Endometrial microvascular endothelial cells (primary cell): ENCODE measurements around the gene EIF4B. TPM values are rescaled to one million over a fixed set of nuclear protein-coding genes. Genes with fewer than 3 reads are reported as not detected.

Experiments used
- in situ Hi-C: cut with HindIII; loops from 2 replicates; pipeline ENCODE4 v1.10.0; 2017; ENCODE audit warnings: low sequenced_read_pairs, low pct_unique_long_range_greater_than_20kb; ENCODE audit errors: inconsistent ontology term
- total RNA-seq: library from RNA; depleted of rRNA; stranded (reverse); fragments of >200 nt; gene quantifications from one replicate; pipeline ENCODE4 v1.2.3, GENCODE V29; 2015; ENCODE audit errors: inconsistent ontology term

EIF4B gene
- total RNA-seq, 1 donor from 2014 or later, result 363 TPM

DNA sequence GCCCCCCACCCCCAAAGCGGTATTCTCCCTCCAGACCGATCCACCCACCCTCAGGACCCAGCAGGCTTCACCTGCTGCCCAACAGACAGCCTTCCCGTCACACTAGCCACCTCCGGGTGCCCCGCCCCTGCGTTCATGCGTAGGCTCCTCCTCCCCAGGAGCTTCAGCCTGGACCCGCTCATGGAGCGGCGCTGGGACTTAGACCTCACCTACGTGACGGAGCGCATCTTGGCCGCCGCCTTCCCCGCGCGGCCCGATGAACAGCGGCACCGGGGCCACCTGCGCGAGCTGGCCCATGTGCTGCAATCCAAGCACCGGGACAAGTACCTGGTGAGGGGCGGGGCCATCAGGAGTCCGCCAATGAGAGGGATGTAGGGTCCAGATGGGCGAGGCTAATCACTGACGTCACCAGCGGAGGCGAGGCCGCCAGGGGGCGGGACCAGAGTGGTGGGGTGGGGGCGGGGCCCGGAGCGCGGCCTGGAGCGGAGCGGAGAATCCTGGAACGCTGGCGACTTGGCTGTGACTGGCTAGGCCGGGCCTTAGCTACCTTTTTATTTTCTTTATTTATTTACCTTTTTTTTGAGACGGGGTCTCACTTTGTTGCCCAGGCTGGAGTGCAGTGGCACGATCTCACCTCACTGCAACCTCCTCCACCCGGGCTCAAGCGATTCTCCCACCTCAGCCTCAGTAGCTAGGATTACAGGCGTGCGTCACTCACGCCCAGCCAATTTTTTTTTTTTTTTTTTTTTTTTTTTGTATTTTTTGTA, 48.0 kb downstream of the EIF4B start:
- in situ Hi-C loops, result no loop called here

DNA sequence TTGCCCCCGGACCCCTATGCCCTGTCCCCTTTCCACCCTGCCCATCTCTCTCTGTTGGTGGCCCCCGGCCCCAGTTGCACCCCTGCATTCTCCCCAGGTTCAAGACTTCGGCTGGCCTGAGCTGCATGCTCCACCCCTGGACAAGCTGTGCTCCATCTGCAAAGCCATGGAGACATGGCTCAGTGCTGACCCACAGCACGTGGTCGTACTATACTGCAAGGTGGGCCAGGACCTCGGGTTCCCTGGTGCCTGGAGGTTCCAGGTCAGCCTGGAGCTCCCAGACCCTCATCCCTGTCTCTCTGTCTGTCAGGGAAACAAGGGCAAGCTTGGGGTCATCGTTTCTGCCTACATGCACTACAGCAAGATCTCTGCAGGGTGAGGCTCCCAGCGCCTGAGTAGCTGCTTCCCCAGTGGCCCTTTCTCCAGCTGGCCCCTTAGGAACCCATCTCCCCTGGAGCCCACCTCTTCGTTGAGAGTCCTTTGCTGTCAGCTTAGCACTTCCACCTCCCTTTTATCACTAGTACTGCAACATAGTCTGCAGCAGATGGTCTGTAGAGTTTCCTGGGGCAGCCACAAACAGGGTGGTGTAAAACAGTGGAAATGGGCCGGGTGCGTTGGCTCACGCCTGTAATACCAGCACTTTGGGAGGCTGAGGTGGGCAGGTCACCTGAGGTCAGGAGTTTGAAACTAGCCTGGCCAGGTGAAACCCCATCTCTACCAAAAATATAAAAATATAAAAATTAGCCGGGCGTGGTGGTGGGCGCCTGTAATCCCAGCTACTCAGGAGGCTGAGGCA, 49.4 kb downstream of the EIF4B start:
- in situ Hi-C loops, result no loop called here

DNA sequence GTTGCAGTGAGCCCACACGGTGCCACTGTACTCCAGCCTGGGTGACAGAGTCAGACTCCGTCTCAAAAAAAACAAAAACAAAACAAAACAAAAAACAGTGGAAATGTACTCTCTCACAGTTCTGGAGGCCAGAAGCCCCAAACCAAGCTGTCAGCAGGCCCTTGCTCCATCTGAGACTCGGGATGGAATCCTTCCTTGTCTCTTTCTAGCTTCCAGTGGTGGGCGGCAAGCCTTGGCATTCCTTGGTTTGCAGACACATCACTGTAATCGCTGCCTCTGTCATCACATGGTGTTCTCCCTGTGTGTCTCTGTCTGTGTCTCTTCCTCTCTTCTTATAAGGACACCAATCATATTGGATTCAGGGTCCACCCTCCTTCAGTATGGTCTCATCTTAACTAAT, 50.0 kb downstream of the EIF4B start:
- in situ Hi-C loops, result no loop called here

DNA sequence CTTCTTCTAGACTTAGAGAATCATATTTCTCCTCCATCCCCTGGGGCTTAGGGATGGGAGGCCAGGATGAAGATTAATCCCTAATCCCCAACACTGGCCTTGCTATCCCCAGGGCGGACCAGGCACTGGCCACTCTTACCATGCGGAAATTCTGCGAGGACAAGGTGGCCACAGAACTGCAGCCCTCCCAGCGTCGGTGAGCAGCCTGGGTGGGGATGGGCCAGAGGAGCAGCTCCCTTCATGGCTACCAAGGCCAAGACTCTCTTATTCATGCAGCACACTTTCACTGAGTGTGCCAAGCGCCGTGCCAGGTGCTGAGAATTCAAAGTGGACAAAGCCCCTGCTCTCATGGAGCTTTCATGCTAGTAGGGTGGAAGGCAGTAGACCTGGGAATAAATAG, 50.6 kb downstream of the EIF4B start:
- in situ Hi-C loops, result no loop called here

DNA sequence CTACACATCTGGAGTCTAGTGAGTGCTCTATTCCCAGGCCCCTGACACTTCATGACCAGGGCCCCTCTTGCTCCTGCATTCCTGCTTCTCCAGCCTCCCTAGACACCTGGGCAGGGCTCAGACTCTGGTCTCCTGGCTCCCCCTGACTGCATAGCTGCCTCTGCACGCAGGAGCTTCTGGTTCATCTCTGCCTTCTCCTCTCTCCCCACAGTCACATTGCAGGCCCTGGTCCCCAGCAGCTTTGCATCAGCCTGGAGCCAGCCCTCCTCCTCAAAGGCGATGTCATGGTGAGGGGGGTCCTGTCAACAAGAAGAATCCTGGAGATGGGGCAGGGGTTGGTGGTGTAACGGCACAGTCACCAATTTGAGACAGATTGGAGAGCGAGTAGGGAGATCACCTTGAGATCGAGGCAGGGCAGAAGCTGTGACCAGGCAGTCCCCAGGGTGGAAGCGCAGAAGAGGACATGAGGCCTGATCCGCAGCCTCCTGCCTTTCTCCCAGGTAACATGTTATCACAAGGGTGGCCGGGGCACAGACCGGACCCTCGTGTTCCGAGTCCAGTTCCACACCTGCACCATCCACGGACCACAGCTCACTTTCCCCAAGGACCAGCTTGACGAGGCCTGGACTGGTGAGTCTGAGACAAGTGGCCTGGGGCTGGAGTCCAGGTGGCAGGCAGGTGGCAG, 51.7 kb downstream of the EIF4B start:
- in situ Hi-C loops, result no loop called here

DNA sequence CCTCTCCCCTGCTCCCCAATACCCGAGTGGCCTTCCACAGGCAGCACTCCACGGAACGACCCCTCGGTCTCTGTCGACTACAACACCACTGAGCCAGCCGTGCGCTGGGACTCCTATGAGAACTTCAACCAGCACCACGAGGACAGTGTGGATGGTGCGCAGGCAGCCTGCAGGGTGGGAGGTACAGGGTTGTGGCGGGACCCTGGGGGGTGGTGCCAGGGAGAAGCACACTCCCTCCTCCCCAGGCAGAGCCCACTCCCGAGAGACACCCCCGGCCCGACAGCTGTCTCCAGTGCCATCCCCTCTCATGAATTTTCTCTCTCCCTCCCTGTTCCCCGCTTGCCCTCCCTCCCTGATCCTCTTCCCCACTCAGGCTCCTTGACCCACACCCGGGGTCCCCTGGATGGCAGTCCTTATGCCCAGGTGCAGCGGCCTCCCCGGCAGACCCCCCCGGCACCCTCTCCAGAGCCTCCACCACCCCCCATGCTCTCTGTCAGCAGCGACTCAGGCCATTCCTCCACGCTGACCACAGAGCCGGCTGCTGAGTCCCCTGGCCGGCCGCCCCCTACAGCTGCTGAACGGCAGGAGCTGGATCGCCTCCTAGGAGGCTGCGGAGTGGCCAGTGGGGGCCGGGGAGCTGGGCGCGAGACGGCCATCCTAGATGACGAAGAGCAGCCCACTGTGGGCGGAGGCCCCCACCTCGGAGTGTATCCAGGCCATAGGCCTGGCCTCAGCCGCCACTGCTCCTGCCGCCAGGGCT, 52.6 kb downstream of the EIF4B start:
- in situ Hi-C loops, result no loop called here

DNA sequence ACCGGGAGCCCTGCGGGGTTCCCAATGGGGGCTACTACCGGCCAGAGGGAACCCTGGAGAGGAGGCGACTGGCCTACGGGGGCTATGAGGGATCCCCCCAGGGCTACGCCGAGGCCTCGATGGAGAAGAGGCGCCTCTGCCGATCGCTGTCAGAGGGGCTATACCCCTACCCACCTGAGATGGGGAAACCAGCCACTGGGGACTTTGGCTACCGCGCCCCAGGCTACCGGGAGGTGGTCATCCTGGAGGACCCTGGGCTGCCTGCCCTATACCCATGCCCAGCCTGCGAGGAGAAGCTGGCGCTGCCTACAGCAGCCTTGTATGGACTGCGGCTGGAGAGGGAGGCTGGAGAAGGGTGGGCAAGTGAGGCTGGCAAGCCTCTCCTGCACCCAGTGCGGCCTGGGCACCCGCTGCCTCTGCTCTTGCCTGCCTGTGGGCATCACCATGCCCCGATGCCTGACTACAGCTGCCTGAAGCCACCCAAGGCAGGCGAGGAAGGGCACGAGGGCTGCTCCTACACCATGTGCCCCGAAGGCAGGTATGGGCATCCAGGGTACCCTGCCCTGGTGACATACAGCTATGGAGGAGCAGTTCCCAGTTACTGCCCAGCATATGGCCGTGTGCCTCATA, 53.3 kb downstream of the EIF4B start:
- in situ Hi-C loops, result no loop called here

DNA sequence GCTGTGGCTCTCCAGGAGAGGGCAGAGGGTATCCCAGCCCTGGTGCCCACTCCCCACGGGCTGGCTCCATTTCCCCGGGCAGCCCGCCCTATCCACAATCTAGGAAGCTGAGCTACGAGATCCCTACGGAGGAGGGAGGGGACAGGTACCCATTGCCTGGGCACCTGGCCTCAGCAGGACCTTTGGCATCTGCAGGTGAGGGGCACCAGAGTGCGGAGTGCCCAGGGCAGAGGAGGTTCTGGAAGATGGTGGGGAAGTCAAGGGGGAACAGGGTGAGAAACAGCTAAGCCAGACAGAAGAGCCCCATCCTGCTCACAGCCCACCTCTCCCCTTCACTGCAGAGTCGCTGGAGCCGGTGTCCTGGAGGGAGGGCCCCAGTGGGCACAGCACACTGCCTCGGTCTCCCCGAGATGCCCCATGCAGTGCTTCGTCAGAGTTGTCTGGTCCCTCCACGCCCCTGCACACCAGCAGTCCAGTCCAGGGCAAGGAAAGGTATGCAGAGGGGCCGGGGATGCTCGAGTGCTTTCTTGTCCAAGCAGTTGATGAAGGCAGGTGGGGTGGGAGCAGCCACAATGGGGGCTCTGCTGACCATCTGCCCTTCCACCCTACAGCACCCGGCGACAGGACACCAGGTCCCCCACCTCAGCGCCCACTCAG, 53.9 kb downstream of the EIF4B start:
- in situ Hi-C loops, result no loop called here

DNA sequence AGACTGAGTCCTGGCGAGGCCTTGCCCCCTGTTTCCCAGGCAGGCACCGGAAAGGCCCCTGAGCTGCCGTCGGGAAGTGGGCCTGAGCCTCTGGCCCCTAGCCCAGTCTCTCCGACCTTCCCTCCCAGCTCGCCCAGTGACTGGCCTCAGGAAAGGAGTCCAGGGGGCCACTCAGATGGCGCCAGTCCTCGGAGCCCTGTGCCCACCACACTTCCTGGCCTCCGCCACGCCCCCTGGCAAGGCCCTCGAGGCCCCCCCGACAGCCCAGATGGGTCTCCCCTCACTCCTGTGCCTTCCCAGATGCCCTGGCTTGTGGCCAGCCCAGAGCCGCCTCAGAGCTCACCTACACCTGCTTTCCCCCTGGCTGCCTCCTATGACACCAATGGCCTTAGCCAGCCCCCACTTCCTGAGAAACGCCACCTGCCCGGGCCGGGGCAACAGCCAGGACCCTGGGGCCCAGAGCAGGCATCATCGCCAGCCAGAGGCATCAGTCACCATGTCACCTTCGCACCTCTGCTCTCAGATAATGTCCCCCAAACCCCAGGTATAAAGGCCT, 54.5 kb downstream of the EIF4B start:
- in situ Hi-C loops, result no loop called here

DNA sequence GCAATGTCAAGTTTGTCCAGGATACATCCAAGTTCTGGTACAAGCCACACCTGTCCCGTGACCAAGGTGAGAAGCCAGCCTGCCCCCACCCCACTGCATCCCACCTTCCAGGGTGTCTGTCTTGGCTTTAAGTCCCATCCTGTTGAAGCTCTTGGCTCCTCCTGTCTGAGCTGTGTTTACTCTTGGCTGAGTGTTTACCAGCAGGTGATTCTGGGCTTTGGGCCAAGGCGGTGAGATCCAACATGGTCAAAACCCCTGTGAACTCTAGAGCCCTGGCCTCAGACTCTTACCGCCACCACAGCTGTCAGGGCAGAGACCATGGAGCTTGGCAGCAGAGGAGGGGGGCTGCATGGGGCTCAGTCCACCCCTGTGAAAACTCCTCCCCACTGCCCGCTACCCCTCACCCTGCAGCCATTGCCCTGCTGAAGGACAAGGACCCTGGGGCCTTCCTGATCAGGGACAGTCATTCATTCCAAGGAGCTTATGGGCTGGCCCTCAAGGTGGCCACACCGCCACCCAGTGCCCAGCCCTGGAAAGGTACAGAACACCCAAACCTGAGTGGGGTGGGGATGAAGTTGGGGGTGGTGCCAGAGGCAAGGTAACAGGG, 55.3 kb downstream of the EIF4B start:
- in situ Hi-C loops, result no loop called here

DNA sequence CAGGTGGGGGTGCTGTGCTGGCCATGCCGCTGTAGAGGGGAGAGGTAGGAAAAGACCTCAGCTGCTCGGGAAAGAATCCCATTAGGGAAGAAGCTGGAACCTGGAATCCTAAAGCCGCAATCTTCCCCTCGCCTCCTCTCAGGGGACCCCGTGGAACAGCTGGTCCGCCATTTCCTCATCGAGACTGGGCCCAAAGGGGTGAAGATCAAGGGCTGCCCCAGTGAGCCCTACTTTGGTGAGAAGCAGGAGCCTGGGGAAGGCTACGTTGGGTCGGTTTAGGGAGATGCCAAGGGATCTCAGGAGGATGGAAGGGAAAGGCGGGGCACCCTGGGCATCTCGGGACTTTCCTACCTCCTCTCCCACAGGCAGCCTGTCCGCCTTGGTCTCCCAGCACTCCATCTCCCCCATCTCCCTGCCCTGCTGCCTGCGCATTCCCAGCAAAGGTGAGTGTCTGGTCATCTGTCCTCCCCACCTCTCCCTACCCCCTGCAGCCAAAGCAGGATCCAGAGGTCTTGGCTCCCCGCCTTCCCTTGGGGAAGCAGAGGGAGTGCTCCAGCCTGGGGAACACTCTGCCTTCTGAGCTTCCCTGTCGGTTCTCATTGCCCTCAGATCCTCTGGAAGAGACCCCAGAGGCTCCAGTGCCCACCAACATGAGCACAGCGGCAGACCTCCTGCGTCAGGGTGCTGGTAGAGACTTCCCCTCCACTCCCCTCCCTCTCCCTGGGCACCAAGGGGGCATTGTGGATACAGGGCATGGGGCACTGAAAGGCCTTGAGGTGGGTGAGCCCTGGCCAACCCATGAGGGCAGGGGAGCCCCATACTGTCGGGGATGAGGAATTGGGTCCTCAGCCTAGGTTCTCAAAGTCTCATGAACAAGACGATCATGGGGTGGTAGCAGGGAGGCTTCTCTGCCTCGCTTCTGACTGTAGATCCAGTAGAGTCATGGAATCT, 56.0 kb downstream of the EIF4B start:
- in situ Hi-C loops, result no loop called here

DNA sequence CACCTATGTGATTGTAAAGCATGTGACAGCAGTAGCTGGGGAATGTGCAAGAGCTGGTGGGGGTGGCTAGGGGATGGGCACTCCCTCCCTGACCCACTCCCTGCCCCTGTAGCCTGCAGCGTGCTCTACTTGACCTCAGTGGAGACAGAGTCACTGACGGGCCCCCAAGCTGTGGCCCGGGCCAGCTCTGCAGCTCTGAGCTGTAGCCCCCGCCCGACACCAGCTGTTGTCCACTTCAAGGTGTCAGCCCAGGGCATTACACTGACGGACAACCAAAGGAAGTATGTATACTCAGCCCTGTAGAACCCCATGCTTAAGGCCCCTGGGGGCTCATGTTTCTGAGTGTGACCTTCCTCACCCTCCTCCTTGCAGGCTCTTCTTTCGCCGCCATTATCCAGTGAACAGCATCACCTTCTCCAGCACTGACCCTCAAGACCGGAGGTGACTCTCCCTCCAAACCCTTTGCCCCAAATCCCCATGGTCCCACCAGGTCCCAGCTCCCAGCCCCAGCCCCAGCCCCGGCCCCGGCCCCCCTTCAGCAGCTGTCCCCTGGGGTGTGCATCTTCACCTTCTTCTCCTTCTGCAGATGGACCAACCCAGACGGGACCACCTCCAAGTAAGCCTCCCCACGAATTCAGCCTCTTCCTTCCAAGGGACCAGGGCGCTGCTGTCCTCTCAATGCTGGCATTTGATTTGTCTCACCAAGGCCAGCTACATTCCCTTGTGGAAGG, 56.9 kb downstream of the EIF4B start:
- in situ Hi-C loops, result no loop called here

DNA sequence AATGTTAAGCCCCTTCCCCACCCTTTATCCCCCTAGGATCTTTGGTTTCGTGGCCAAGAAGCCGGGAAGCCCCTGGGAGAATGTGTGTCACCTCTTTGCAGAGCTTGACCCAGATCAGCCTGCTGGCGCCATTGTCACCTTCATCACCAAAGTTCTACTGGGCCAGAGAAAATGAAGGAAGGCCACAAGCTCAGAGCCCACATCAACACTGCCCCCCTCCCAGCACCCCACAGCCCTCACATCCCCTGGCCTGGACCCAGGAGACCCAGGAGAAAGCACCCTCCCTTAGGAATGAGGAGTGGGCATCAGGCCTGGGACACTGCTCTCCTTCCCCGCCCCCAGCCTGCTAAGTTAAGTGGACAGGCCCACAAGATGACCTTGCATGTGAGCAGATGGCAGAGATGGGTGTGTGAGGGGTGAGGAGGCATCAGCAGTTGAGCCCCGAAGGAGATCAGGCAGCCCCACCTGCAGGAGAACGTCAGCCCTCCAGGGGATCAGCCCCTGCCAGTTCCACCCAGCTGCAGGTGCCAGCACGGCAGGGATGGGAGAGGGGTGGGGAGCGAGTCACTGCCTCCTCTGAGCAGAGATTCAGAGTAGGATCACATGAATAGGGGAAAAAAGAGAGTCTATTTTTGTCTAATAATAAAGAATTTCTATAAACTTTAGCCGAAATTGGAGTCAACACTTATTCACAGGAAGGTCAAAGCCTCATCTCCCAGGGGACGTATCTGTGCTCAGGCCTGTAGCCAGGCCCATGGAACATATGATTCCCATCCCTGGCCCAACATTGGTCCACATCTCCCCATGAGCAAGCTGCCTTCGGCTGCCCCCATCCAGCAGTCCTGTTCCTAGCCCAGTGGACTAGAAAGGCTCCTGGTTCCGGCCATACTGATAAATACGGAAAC, 57.7 kb downstream of the EIF4B start:
- in situ Hi-C loops, result no loop called here

DNA sequence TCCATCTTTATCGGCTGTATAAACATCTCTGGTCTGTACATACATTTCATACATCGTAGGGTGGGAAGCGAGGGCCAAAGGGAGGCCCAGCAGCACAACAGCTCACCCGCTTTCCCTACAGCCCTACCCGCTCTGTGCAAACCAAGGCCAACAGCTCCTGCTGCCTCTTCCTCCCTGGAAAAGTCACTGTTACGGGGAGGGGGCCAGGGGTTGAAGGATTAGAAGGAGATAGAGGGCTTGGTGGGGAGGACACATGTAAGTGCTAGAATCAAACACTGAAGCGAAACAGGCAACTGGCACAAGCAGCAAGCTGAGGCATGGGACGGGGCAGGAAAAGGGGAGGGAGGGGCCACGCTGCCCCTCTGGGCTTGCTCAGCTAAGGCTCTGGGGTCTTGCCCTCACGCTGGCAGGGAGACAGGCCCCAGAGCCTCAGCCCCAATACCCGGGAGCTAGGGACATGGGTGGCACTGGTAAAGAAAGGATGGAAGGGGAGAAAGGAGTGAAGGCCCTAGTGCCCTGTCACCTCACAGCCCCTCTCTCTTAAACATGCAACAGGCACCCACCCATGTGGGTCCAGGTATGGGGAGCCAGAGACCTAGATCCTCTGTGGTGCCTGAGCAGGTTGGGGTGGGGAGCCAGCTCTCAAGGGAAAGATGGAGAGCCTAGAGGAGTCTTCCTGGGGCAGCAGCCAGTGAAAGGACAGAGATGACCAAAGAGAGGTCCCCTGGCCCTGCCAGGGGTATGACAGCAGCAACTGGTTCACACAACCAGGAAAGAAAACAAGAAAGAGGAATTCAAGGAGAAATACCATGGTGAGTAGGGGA, 58.6 kb downstream of the EIF4B start:
- in situ Hi-C loops, result no loop called here
